ENCODE results near the gene AQP2. TPM values are rescaled to one million over a fixed set of nuclear protein-coding genes. Genes with fewer than 3 reads are reported as not detected.

AQP2 gene
- total and polyA plus RNA-seq, 2 of the 4 experiments (the other 2 are of a cell fraction), result not detected

- H3K18ac ChIP-seq (ENCODE audit: low read depth, low read length), result no peak overlapping the region
- H4K5ac ChIP-seq (ENCODE audit: low read depth, low read length), result no peak overlapping the region
- H3K4me2 ChIP-seq (ENCODE audit: low read depth, low read length), result no peak overlapping the region
- no peak overlapping the region for H2AK5ac ChIP-seq (ENCODE audit: low read depth, low read length)
- H3K27ac ChIP-seq (ENCODE audit: insufficient read depth, low read length), result no peak overlapping the region
- DNase-seq (no peak), ATAC-seq (ENCODE audit: low read depth) (no peak)
- no peak overlapping the region for H4K8ac ChIP-seq (ENCODE audit: low read depth in 2 of 2, low read length in 2 of 2)
- no peak overlapping the region for H3K9ac ChIP-seq (ENCODE audit: low read depth, low read length)
- in situ Hi-C loops (cut with MboI; ENCODE audit: low sequenced_read_pairs) (no loop called here), dilution Hi-C loops (cut with HindIII; ENCODE audit: low sequenced_read_pairs, unreplicated experiment) (no loop called here), intact Hi-C loops (cut with micrococcal nuclease) (no loop called here)
- H3K4me1 ChIP-seq (ENCODE audit: control insufficient read depth, insufficient read depth, low read length), result peaks cover 7% of the 10 kb centered on the region; the same call in 1 of the 2 replicates
- H2AFZ ChIP-seq (replicated peaks; ENCODE audit: low read length, poor library complexity), result no peak overlapping the region
- no peak overlapping the region for H2BK5ac ChIP-seq (ENCODE audit: low read depth, low read length, poor library complexity, severe bottlenecking)
- H3K9me1 ChIP-seq (ENCODE audit: insufficient read depth, low read length), result no peaks in the 10 kb centered on the region
- H2AK9ac ChIP-seq (replicated peaks; ENCODE audit: low read depth, low read length, poor library complexity), result peak overlapping the region; percentile 31
- no peak overlapping the region for H2BK15ac ChIP-seq (ENCODE audit: low read depth, low read length)
- H3K4ac ChIP-seq (ENCODE audit: low read depth, low read length), result no peak overlapping the region
- H3K36me3 ChIP-seq (ENCODE audit: control insufficient read depth, insufficient read depth, low read length), result no peaks in the 10 kb centered on the region
- H3K23ac ChIP-seq (ENCODE audit: low read depth, low read length), result no peak overlapping the region
- H3K9me3 ChIP-seq (ENCODE audit: control insufficient read depth, insufficient read depth, low read length), result no peaks in the 10 kb centered on the region
- TF ChIP-seq USF2 (IDR thresholded peaks at IDR 0.05; ENCODE audit: low read depth, low read length), result no peak
- TF ChIP-seq RAD21 (IDR thresholded peaks at IDR 0.05; ENCODE audit: low read length), result no peak
- no peak for TF ChIP-seq NFE2L2 (IDR thresholded peaks at IDR 0.05; ENCODE audit: low read depth, low read length)
- no peak for TF ChIP-seq RCOR1 (IDR thresholded peaks at IDR 0.05; ENCODE audit: insufficient replicate concordance, low read length)
- TF ChIP-seq CHD1 (IDR thresholded peaks at IDR 0.05; ENCODE audit: low read depth, low read length), result no peak
- TF ChIP-seq MAFK (IDR thresholded peaks at IDR 0.05; ENCODE audit: low read depth, low read length), result no peak
- no peak for TF ChIP-seq SMC3 (IDR thresholded peaks at IDR 0.05; ENCODE audit: low read depth, low read length)
- no peak overlapping the region for H3K4me3 ChIP-seq (ENCODE audit: insufficient read depth, low read depth, low read length)
- H3K14ac ChIP-seq (replicated peaks; ENCODE audit: low read depth, low read length), result no peak overlapping the region
- no peak overlapping the region for H2BK20ac ChIP-seq (ENCODE audit: low read depth, low read length)
- no peak overlapping the region for H3K56ac ChIP-seq (ENCODE audit: extremely low read depth, insufficient read depth, low read length)
- no TSS peak for BruUV-seq (replicated peaks)
- WGBS, 2 experiments (ENCODE audit: extremely low coverage in 2 of 2, insufficient read length in 1 of 2), result 78% methylated on average over 3 of the region's 15 CpGs; no CpG with 5 or more reads in 1 of the 2 experiments
- POLR2A ChIA-PET (ENCODE audit: unreplicated experiment), result no interaction called here
- H4K91ac ChIP-seq (ENCODE audit: insufficient read depth, low read depth, low read length), result no peak overlapping the region
- H3K79me1 ChIP-seq (ENCODE audit: low read depth in 1 of 2, low read length in 2 of 2), result no peaks in the 10 kb centered on the region
- no peak overlapping the region for H2BK120ac ChIP-seq (ENCODE audit: low read depth, low read length)
- no peaks in the 10 kb centered on the region for H4K20me1 ChIP-seq (ENCODE audit: insufficient read depth, low read length)
- CTCF ChIA-PET, result no interaction called here
- H3K27me3 ChIP-seq (ENCODE audit: control insufficient read depth, insufficient read depth, low read length), result peaks cover 6% of the 10 kb centered on the region; the same call in 1 of the 2 replicates
These were observed 40.0 kb upstream of the AQP2 start for GRCh38 chr12:49910331-49911212.

Measured in IMR-90 (cell line).